Endothelial cell of umbilical vein (primary cell): ENCODE data around the gene TTC31. TPM values are rescaled to one million over a fixed set of nuclear protein-coding genes. Genes with fewer than 3 reads are reported as not detected.

Source experiments
- BruUV-seq: library from RNA; stranded (reverse); fragments of 400-500 nt; replicated peaks from 2 replicates; lab custom pipeline; 2021; lab: Mats Ljungman, UMichigan
- CTCF ChIA-PET: fragments of 300-600, 350-600 bp; sonication (Branson Sonifier 250); formaldehyde crosslinking; loops from one replicate; lab custom pipeline; 2021; ENCODE audit warnings: antibody characterized with exemption, inconsistent platforms; lab: Charles Lee
- POLR2A ChIA-PET: fragments of 300-600, 350-600 bp; sonication (Branson Sonifier 250); formaldehyde crosslinking; loops from one replicate; lab custom pipeline; 2021; ENCODE audit warnings: antibody characterized with exemption, inconsistent platforms; lab: Charles Lee
- DNase-seq: peaks from one replicate; pipeline ENCODE4 v3.0.0-alpha.2; 2011; ENCODE audit warnings: low read depth, low spot score
- FAIRE-seq: peaks from 2 replicates; lab custom pipeline; 2011; peaks lifted over from hg19 to GRCh38; lab: Jason Lieb, UNC
- H2AFZ ChIP-seq: 2 replicates; pipeline ENCODE4 v1.6.0; 2012; ENCODE audit warnings: low read depth, low read length, control low read depth, inconsistent platforms
- H3K27ac ChIP-seq: 2 replicates; pipeline ENCODE4 v1.5.1; 2011; ENCODE audit warnings: low read depth, mild to moderate bottlenecking, control low read depth, low read length, moderate library complexity; ENCODE audit not compliant: insufficient read depth
- H3K27me3 ChIP-seq, 2 experiments: 2 replicates each; pipeline versions ENCODE4 v1.6.0 to v1.6.1; 2011; ENCODE audit warnings: low read length in 2 of 2, mixed read lengths in 1 of 2; ENCODE audit not compliant: control insufficient read depth in 2 of 2, insufficient read depth in 2 of 2
- H3K36me3 ChIP-seq, 2 experiments: 2 replicates in 1 of 2; 3 replicates in 1 of 2; pipeline ENCODE4 v1.5.1; 2011; ENCODE audit warnings: low read length in 2 of 2, mild to moderate bottlenecking in 1 of 2, moderate library complexity in 1 of 2; ENCODE audit not compliant: control insufficient read depth in 2 of 2, insufficient read depth in 2 of 2; ENCODE audit errors: extremely low read depth in 1 of 2
- H3K4me1 ChIP-seq: 3 replicates; pipeline ENCODE4 v1.5.1; 2011; ENCODE audit warnings: mild to moderate bottlenecking, low read length; ENCODE audit not compliant: control insufficient read depth, insufficient read depth; ENCODE audit errors: extremely low read depth
- H3K4me2 ChIP-seq: 2 replicates; pipeline ENCODE4 v1.6.1; 2011; ENCODE audit warnings: low read length, control low read depth, mixed read lengths; ENCODE audit not compliant: insufficient read depth
- H3K4me3 ChIP-seq, 3 experiments: fragments of 200-600 bp in 1 of 3; sonication (generic), shearing (Covaris generic) in 1 of 3; replicated peaks in 1 of 3; 2 replicates each; pipeline ENCODE4 v1.5.1; 2011 to 2016; ENCODE audit warnings: control low read depth in 3 of 3, low read length in 3 of 3, mild to moderate bottlenecking in 2 of 3, inconsistent platforms in 1 of 3, low read depth in 1 of 3, moderate library complexity in 1 of 3; ENCODE audit not compliant: insufficient read depth in 1 of 3
- H3K79me2 ChIP-seq: 2 replicates; pipeline ENCODE4 v1.6.0; 2012; ENCODE audit warnings: low read length, inconsistent platforms; ENCODE audit not compliant: control insufficient read depth, insufficient read depth
- H3K9ac ChIP-seq: replicated peaks from 2 replicates; pipeline ENCODE3; 2011; ENCODE audit warnings: low read length, control low read depth; ENCODE audit not compliant: insufficient read depth; ENCODE audit errors: extremely low read depth
- H3K9me1 ChIP-seq: replicated peaks from 3 replicates; pipeline ENCODE4 v1.6.0; 2011; ENCODE audit warnings: mild to moderate bottlenecking, low read length; ENCODE audit not compliant: control insufficient read depth, insufficient read depth; ENCODE audit errors: extremely low read depth
- H3K9me3 ChIP-seq: replicated peaks from 2 replicates; pipeline ENCODE4 v1.5.1; 2012; ENCODE audit warnings: low read length, inconsistent platforms; ENCODE audit not compliant: control insufficient read depth, insufficient read depth
- H4K20me1 ChIP-seq: replicated peaks from 2 replicates; pipeline ENCODE3; 2011; ENCODE audit warnings: mild to moderate bottlenecking, low read length; ENCODE audit not compliant: control insufficient read depth, insufficient read depth; ENCODE audit errors: extremely low read depth
- CTCF ChIP-seq, 2 donors: IDR thresholded peaks; 1 replicate in 1 of 2; 2 replicates in 1 of 2; pipeline ENCODE4 v1.5.1; 2011; ENCODE audit warnings: low read length in 2 of 2, mild to moderate bottlenecking in 2 of 2, moderate library complexity in 2 of 2, control low read depth in 1 of 2, inconsistent platforms in 1 of 2, low read depth in 1 of 2; ENCODE audit not compliant: insufficient read depth in 1 of 2; ENCODE audit errors: extremely low read depth in 1 of 2
- EZH2 ChIP-seq: IDR thresholded peaks from 2 replicates; pipeline ENCODE4 v1.6.1; 2012; ENCODE audit warnings: borderline replicate concordance, low read depth, mild to moderate bottlenecking, moderate library complexity, low read length, inconsistent platforms; ENCODE audit not compliant: severe bottlenecking
- GATA2 ChIP-seq: IDR thresholded peaks from 2 replicates; pipeline ENCODE4 v1.7.0; 2011; ENCODE audit warnings: low read depth, mild to moderate bottlenecking, moderate library complexity, mixed read lengths, low read length; ENCODE audit not compliant: insufficient read length, insufficient read depth
- JUN ChIP-seq: IDR thresholded peaks from 2 replicates; pipeline ENCODE4 v1.6.1; 2011; ENCODE audit warnings: borderline replicate concordance, low read depth; ENCODE audit not compliant: insufficient read length, insufficient read depth
- MAX ChIP-seq: IDR thresholded peaks from 2 replicates; pipeline ENCODE4 v1.6.1; 2011; ENCODE audit not compliant: insufficient read depth, insufficient read length
- MYC ChIP-seq: IDR thresholded peaks from one replicate; pipeline ENCODE4 v1.6.1; 2011; ENCODE audit warnings: mild to moderate bottlenecking, low read depth, low read length
- POLR2A ChIP-seq: IDR thresholded peaks from 2 replicates; pipeline ENCODE4 v1.6.1; 2012; ENCODE audit warnings: low read depth, mild to moderate bottlenecking, control low read depth, low read length
- POLR2AphosphoS5 ChIP-seq: IDR thresholded peaks from 2 replicates; pipeline ENCODE4 v1.6.1; 2012; ENCODE audit warnings: low read depth, mild to moderate bottlenecking, control low read depth, low read length, moderate library complexity; ENCODE audit not compliant: insufficient read depth
- dilution Hi-C: fragments of 300-500 bp; cut with MboI; formaldehyde crosslinking; loops from one replicate; pipeline ENCODE4 v1.15.0; 2019; ENCODE audit warnings: low sequenced_read_pairs; ENCODE audit not compliant: extremely low pct_ligation_motif_present
- intact Hi-C: fragments of 100-400 bp; cut with micrococcal nuclease; formaldehyde crosslinking; loops from one replicate; pipeline ENCODE4 v1.10.0; 2022
- polyA plus RNA-seq, 4 experiments: library from polyadenylated mRNA; depleted of rRNA in 3 of 4; stranded (reverse) in 3 of 4; unstranded in 1 of 4; fragments of >200 nt; gene quantifications; 2 replicates each; pipeline versions ENCODE4 v1.2.1 to v1.2.3, GENCODE V29; 2011 to 2012; ENCODE audit warnings: missing spikeins in 1 of 4
- total RNA-seq: library from RNA; stranded (reverse); gene quantifications from 2 replicates; pipeline ENCODE4 v1.2.3, GENCODE V29; 2021

The TTC31 gene
- total and polyA plus RNA-seq, 2 donors (not counting 3 experiments of a cell fraction or from before 2014, with no cell fraction given) = 20.1 to 24.1 TPM

DNA sequence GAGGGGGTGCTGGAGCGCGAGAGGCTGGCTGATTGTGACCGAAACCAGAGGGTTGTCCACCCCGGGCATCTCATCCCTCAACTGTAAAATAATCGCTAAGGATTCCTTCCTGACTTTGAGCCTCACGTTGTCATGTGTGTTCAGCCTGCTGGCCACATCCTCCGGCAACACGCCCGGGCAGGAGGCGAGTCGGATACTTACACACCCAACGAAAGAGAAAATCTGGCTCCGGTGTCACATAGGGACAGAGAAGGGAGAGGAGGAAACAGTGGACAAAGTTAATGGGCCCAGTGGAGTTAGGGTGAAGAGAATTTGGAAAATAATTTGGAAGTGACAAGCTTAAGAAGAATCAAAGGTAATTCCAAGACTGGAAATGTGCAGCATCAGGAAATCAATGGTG is 33.8 kb downstream of the TTC31 start:
- TF ChIP-seq JUN = no peak
- no peak for TF ChIP-seq GATA2
- TF ChIP-seq CTCF (IDR thresholded peaks at IDR 0.05; ENCODE audit: extremely low read depth in 1 of 2, insufficient read depth in 1 of 2, low read depth in 1 of 2, low read length in 2 of 2) = no peak
- TF ChIP-seq EZH2 = no peak
- no peak for TF ChIP-seq POLR2A
- TF ChIP-seq MYC = no peak
- no peak for TF ChIP-seq MAX
- no peak for TF ChIP-seq POLR2AphosphoS5
- ChIA-PET CTCF (no interaction called here), POLR2A (no interaction called here)
- H2AFZ ChIP-seq = no peak overlapping the region
- no TSS peak for BruUV-seq
- H3K4me1 ChIP-seq = peaks cover 7% of the 10 kb centered on the region
- no peak overlapping the region for H3K9ac ChIP-seq
- H3K79me2 ChIP-seq = no peaks in the 10 kb centered on the region
- no peak overlapping the region for H3K4me3 ChIP-seq
- DNase-seq (no peak), FAIRE-seq (no peak)
- dilution Hi-C loops (no loop called here), intact Hi-C loops (loop anchor here (1.0 kb wide), 1 partner anchor 13 kb away; the partner anchor contains the start of genes AUP1 and HTRA2)
- no peaks in the 10 kb centered on the region for H3K9me1 ChIP-seq
- H3K4me2 ChIP-seq = no peak overlapping the region
- no peaks in the 10 kb centered on the region for H3K9me3 ChIP-seq
- H4K20me1 ChIP-seq = no peaks in the 10 kb centered on the region
- no peaks in the 10 kb centered on the region for H3K36me3 ChIP-seq
- no peak overlapping the region for H3K27ac ChIP-seq
- H3K27me3 ChIP-seq = peaks cover 77 to 91% of the 10 kb centered on the region in 2 experiments
